ENCODE results near the gene TRPM2. TPM values are rescaled to one million over a fixed set of nuclear protein-coding genes. Genes with fewer than 3 reads are reported as not detected.

Gene TRPM2
- total and polyA plus RNA-seq, 10 of the 15 experiments (the other 5 are each of a cell fraction or from before 2014, with no cell fraction given) = 0.03 to 9.1 (median 2.6) TPM

- TF ChIP-seq CEBPZ (IDR thresholded peaks at IDR 0.05; ENCODE audit: low read depth, low read length) = no peak
Observed at GRCh38 chr21:44445145-44445812, 91.9 kb downstream of the TRPM2 start (continued).

- Histone ChIP-seq H3K4me2 (ENCODE audit: control insufficient read depth, insufficient read depth) (no peak overlapping the region), H3K79me2 (ENCODE audit: control insufficient read depth, insufficient read depth, low read length) (no peaks in the 10 kb centered on the region), H3K36me3 (ENCODE audit: control insufficient read depth in 2 of 2, insufficient read depth in 2 of 2, low read length in 1 of 2) (no peaks in the 10 kb centered on the region), H3K9me3 (replicated peaks; ENCODE audit: control insufficient read depth, insufficient read depth, low read length) (no peaks in the 10 kb centered on the region; the same call in 2 of the 3 replicates), H2AFZ (ENCODE audit: control insufficient read depth, low read depth, low read length) (no peak overlapping the region), H3K27me3 (replicated peaks in 1 of 2; ENCODE audit: control insufficient read depth in 2 of 2, insufficient read depth in 2 of 2, low read length in 1 of 2) (no peaks in the 10 kb centered on the region; a peak in 1 of 4 replicates), H3K4me3 (no peak overlapping the region), H4K20me1 (ENCODE audit: control insufficient read depth, insufficient read depth) (no peaks in the 10 kb centered on the region), H3K27ac (ENCODE audit: control insufficient read depth, insufficient read depth) (no peak overlapping the region), H3K4me1 (ENCODE audit: control insufficient read depth, insufficient read depth, low read length) (no peaks in the 10 kb centered on the region), H3K9ac (ENCODE audit: control insufficient read depth, insufficient read depth, low read length) (no peak overlapping the region)
- FAIRE-seq (no peak), ATAC-seq (no peak), DNase-seq (ENCODE audit: low read depth, low spot score) (no peak)
- ChIA-PET SMC1A (ENCODE audit: uncharacterized antibody, unreplicated experiment) (no interaction called here), POLR2A (interaction anchor here (0.6 kb wide), 1 partner anchor 1841 kb away, joined by 6 read pairs; no protein-coding TSS in a partner anchor), CTCF (no interaction called here), RAD21 (ENCODE audit: unreplicated experiment) (no interaction called here)
- in situ Hi-C loops (cut with MboI) = no loop called here
- intact Hi-C loops (cut with micrococcal nuclease; ENCODE audit: unreplicated experiment) = no loop called here
- no TSS peak for BruUV-seq (replicated peaks)
- no peak for TF ChIP-seq GABPA (IDR thresholded peaks at IDR 0.05; ENCODE audit: low read depth)
- no peak for TF ChIP-seq PBX3 (IDR thresholded peaks at IDR 0.05; ENCODE audit: insufficient replicate concordance, low read depth, low read length)
- TF ChIP-seq SREBF1 (IDR thresholded peaks at IDR 0.05; ENCODE audit: low read length) = no peak
- 38% methylated on average over 13 of the region's 13 CpGs for WGBS (ENCODE audit: insufficient coverage, insufficient replicate concordance, low lambda C conversion rate, missing lambda C conversion rate)
Observed at GRCh38 chr21:44448651-44449131, 95.3 kb downstream of the TRPM2 start.
